Measurements from ENCODE around the gene SWT1. TPM values are rescaled to one million over a fixed set of nuclear protein-coding genes. Genes with fewer than 3 reads are reported as not detected.

SWT1 gene
- total RNA-seq, 1 donor from 2014 or later: 11.5 TPM

Other genes starting within 250 kb of the SWT1 start
- 4.7 TPM for gene NIBAN1, start 182.7 kb upstream of the SWT1 start, total RNA-seq (ENCODE audit: unreplicated experiment)
- 44.5 TPM for gene RNF2, start 111.6 kb upstream of the SWT1 start, total RNA-seq (ENCODE audit: unreplicated experiment)
- 17.4 TPM for gene TRMT1L, start 214 bp upstream of the SWT1 start, total RNA-seq (ENCODE audit: unreplicated experiment)
- gene IVNS1ABP, start 160.1 kb downstream of the SWT1 start, total RNA-seq (ENCODE audit: unreplicated experiment): 95.9 TPM

Data from endothelial cell (in vitro differentiated cells).